A673 (cell line): ENCODE measurements around the gene CADPS2. TPM values are rescaled to one million over a fixed set of nuclear protein-coding genes. Genes with fewer than 3 reads are reported as not detected.

ENCODE experiments used
- BruUV-seq: library from RNA; stranded (reverse); fragments of 400-500 nt; replicated peaks from 2 replicates; lab custom pipeline; 2021; lab: Mats Ljungman, UMichigan
- CTCF ChIA-PET: fragments of 300-600 bp; sonication (Branson Sonifier 250); formaldehyde crosslinking; loops from one replicate; lab custom pipeline; 2022; ENCODE audit warnings: antibody characterized with exemption; lab: Charles Lee
- POLR2A ChIA-PET: fragments of 300-600 bp; sonication (Branson Sonifier 250); formaldehyde crosslinking; loops from one replicate; lab custom pipeline; 2022; ENCODE audit warnings: antibody characterized with exemption; ENCODE audit not compliant: low non-redundant PET; lab: Charles Lee
- DNase-seq: peaks from one replicate; pipeline ENCODE4 v3.0.0-alpha.2; 2015; ENCODE audit warnings: low spot score
- H3K27ac ChIP-seq: fragments of 200-600 bp; sonication (generic); 2 replicates; pipeline ENCODE4 v1.5.1; 2016; ENCODE audit warnings: mixed run types, low read depth, mild to moderate bottlenecking, mixed read lengths, antibody characterized with exemption, low read length; ENCODE audit not compliant: poor library complexity, severe bottlenecking
- H3K27me3 ChIP-seq: fragments of 200-600 bp; sonication (generic); replicated peaks from 2 replicates; pipeline ENCODE4 v1.6.1; 2017; ENCODE audit warnings: mixed run types, low read depth, mild to moderate bottlenecking, mixed read lengths, antibody characterized with exemption, low read length; ENCODE audit not compliant: insufficient read depth, poor library complexity
- H3K36me3 ChIP-seq: fragments of 200-600 bp; sonication (generic); 2 replicates; pipeline ENCODE4 v1.6.1; 2016; ENCODE audit warnings: mixed run types, mild to moderate bottlenecking, mixed read lengths, antibody characterized with exemption, low read length; ENCODE audit not compliant: insufficient read depth, poor library complexity, severe bottlenecking
- H3K4me1 ChIP-seq: fragments of 200-600 bp; sonication (generic); 2 replicates; pipeline ENCODE4 v1.6.1; 2017; ENCODE audit warnings: mixed run types, mild to moderate bottlenecking, mixed read lengths, antibody characterized with exemption, low read length; ENCODE audit not compliant: insufficient read depth, poor library complexity, severe bottlenecking
- H3K4me3 ChIP-seq: fragments of 200-600 bp; sonication (generic); 2 replicates; pipeline ENCODE4 v1.5.1; 2016; ENCODE audit warnings: low read depth, mixed run types, mild to moderate bottlenecking, mixed read lengths, low read length; ENCODE audit not compliant: poor library complexity, severe bottlenecking
- H3K9me3 ChIP-seq: fragments of 200-600 bp; sonication (generic); 2 replicates; pipeline ENCODE4 v1.6.1; 2016; ENCODE audit warnings: mixed run types, low read depth, mild to moderate bottlenecking, mixed read lengths, antibody characterized with exemption, low read length; ENCODE audit not compliant: poor library complexity, severe bottlenecking
- EZH2 ChIP-seq: fragments of 200-600 bp; sonication (generic); IDR thresholded peaks from 2 replicates; pipeline ENCODE4 v1.6.1; 2017; ENCODE audit warnings: borderline replicate concordance, low read depth, mild to moderate bottlenecking, mixed read lengths, antibody characterized with exemption, low read length; ENCODE audit not compliant: poor library complexity, severe bottlenecking
- intact Hi-C: fragments of 100-400 bp; cut with micrococcal nuclease; formaldehyde crosslinking; loops from one replicate; pipeline ENCODE4 v1.10.0; 2022; ENCODE audit not compliant: unreplicated experiment
- total RNA-seq: library from RNA; stranded (reverse); gene quantifications from 2 replicates; pipeline ENCODE4 v1.2.3, GENCODE V29; 2021
- TF ChIP-seq, protein P1 (sequence below): fragments of 300-800, 200-600 bp; sonication (generic); conservative IDR thresholded peaks from 2 replicates; pipeline ENCODE4 v1.5.1; 2017; ENCODE audit warnings: low read depth, mild to moderate bottlenecking, antibody characterized with exemption, low read length, moderate library complexity, mixed read lengths

Gene CADPS2
- total RNA-seq, 1 experiment from 2014 or later: 81.3 TPM

DNA sequence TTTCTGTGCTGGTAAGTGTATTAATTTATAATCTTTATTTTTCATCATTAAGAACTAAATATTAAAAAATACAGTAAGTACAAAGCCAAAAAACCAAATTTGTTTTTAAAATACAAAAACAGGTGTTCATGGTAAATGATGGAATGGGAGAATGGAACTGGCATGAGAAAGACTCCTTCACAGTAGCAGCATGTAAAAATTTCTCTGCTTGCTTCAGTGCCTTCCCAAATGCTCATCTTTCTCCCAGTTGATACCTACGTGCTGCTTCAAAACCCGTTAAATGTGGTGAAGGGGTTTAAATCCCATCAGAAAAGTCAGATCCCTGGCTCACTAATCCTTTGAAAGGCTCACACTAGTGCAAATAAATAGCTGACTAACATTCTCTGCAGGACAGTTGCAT, 191.6 kb downstream of the CADPS2 start:
- no peak overlapping the region for H3K4me3 ChIP-seq
- H3K36me3 ChIP-seq: no peaks in the 10 kb centered on the region
- TF ChIP-seq, protein P1, sequence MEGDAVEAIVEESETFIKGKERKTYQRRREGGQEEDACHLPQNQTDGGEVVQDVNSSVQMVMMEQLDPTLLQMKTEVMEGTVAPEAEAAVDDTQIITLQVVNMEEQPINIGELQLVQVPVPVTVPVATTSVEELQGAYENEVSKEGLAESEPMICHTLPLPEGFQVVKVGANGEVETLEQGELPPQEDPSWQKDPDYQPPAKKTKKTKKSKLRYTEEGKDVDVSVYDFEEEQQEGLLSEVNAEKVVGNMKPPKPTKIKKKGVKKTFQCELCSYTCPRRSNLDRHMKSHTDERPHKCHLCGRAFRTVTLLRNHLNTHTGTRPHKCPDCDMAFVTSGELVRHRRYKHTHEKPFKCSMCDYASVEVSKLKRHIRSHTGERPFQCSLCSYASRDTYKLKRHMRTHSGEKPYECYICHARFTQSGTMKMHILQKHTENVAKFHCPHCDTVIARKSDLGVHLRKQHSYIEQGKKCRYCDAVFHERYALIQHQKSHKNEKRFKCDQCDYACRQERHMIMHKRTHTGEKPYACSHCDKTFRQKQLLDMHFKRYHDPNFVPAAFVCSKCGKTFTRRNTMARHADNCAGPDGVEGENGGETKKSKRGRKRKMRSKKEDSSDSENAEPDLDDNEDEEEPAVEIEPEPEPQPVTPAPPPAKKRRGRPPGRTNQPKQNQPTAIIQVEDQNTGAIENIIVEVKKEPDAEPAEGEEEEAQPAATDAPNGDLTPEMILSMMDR: no peak
- TF ChIP-seq EZH2: no peak
- CTCF ChIA-PET: no interaction called here
- H3K27ac ChIP-seq: no peak overlapping the region
- H3K4me1 ChIP-seq: peaks cover 8% of the 10 kb centered on the region
- no peaks in the 10 kb centered on the region for H3K27me3 ChIP-seq
- no peak for DNase-seq
- no TSS peak for BruUV-seq
- H3K9me3 ChIP-seq: no peaks in the 10 kb centered on the region
- POLR2A ChIA-PET: no interaction called here
- intact Hi-C loops: no loop called here

DNA sequence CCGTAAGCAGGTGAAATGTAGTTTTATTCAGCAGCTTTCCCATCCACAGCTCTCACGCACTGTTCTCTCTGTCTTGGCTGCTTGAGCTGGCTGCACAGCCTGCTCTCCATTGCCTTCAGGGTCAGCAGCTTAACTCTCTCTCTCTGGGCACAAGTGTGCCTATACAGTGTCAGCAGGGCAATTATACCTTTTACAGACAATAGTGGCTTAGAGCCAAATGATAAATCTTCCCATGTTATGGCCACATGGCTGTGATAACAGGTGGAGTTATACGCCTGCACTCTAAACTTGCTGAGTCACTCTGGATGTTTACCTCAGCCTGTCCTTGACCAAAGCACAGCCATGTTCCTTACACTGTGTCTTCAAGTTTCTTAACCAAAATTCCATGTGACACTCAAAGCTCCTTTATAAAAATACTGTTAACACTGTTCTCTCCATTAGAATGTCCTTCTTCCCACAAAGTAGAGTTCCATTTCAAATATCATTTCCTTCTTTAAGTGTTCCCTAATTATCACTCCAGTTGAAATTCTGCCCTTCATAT, 193.4 kb downstream of the CADPS2 start:
- H3K27ac ChIP-seq: no peak overlapping the region
- BruUV-seq: no TSS peak
- H3K27me3 ChIP-seq: no peaks in the 10 kb centered on the region
- H3K4me3 ChIP-seq: no peak overlapping the region
- ChIA-PET POLR2A (no interaction called here), CTCF (no interaction called here)
- intact Hi-C loops: no loop called here
- DNase-seq: no peak
- peaks cover 5% of the 10 kb centered on the region for H3K4me1 ChIP-seq
- H3K36me3 ChIP-seq: no peaks in the 10 kb centered on the region
- TF ChIP-seq, protein P1: no peak
- TF ChIP-seq EZH2: no peak
- no peaks in the 10 kb centered on the region for H3K9me3 ChIP-seq

DNA sequence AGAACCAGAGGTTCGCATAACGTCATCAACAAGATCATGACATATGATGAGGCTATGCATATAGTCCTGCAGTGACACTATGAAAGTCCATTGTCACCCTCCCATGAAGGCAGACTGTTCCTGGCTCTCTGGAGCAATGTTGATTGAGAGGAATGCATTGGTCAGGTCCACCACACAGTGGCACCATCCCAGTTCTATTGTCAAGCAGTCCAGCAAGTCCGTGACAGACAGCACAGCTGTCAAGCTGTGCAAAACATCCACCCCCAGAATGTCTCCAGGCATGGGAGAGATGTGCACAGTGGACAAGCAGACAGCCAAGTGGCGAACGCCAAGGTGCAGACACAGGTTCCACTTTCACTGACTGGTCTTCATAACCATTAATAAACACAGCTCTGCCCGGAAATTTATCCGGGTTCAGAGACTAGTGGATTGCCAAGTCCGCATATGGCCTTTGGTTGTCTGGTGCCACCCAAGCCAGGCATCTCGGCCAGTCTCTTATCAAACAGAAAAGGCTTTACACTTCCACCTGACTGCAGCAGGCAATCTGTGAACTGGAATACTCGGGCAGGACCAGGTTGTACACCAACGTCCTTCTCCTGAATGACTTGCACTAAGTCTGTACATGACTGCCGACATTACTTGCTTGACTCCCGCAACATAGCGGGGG, 194.6 kb downstream of the CADPS2 start:
- Histone ChIP-seq H3K27ac (no peak overlapping the region), H3K36me3 (no peaks in the 10 kb centered on the region), H3K4me1 (peaks cover 5% of the 10 kb centered on the region), H3K27me3 (no peaks in the 10 kb centered on the region), H3K9me3 (no peaks in the 10 kb centered on the region), H3K4me3 (no peak overlapping the region)
- ChIA-PET POLR2A (no interaction called here), CTCF (no interaction called here)
- intact Hi-C loops: no loop called here
- TF ChIP-seq, protein P1: no peak
- no peak for TF ChIP-seq EZH2
- BruUV-seq: no TSS peak
- no peak for DNase-seq
